ENCODE data around the gene ATP7A.
A peak's percentile ranks its signal among the peaks of the same experiment; 100 is the strongest.
"Not testable (repeated sequence)": the region's sequence is repeated elsewhere in the genome, so short reads cannot be mapped to it uniquely, and the experiment has no call there.

The ATP7A gene

GRCh38 chrX:78037881-78038280 is 127.4 kb downstream of the ATP7A start:
- no peak for DNase-seq (ENCODE audit: low spot score)

GRCh38 chrX:78042601-78043000 is 132.1 kb downstream of the ATP7A start:
- DNase-seq (ENCODE audit: low spot score) = no peak

- DNase-seq (ENCODE audit: low spot score) = no peak
Measured at GRCh38 chrX:78046362-78046761, 135.9 kb downstream of the ATP7A start.

GRCh38 chrX:78048052-78048451 is 137.6 kb downstream of the ATP7A start:
- no peak for DNase-seq (ENCODE audit: low spot score)

GRCh38 chrX:78063687-78064086 is 153.2 kb downstream of the ATP7A start:
- DNase-seq (ENCODE audit: low spot score) = no peak

GRCh38 chrX:78064152-78064551 is 153.7 kb downstream of the ATP7A start:
- DNase-seq (ENCODE audit: low spot score) = no peak

GRCh38 chrX:78064698-78065601 is 154.5 kb downstream of the ATP7A start:
- peak; percentile 61 for DNase-seq (ENCODE audit: low spot score)

GRCh38 chrX:78066110-78066509 is 155.6 kb downstream of the ATP7A start:
- no peak for DNase-seq (ENCODE audit: low spot score)

- DNase-seq (ENCODE audit: low spot score) = no peak
Measured at GRCh38 chrX:78071331-78071730, 160.8 kb downstream of the ATP7A start.

- DNase-seq (ENCODE audit: low spot score) = not testable (repeated sequence)
Measured at GRCh38 chrX:78073147-78074077, 162.9 kb downstream of the ATP7A start.

GRCh38 chrX:78074088-78074487 is 163.6 kb downstream of the ATP7A start:
- DNase-seq (ENCODE audit: low spot score) = no peak

GRCh38 chrX:78075787-78076389 is 165.4 kb downstream of the ATP7A start:
- DNase-seq (ENCODE audit: low spot score) = no peak

- DNase-seq (ENCODE audit: low spot score) = not testable (repeated sequence)
Measured at GRCh38 chrX:78081413-78081812, 170.9 kb downstream of the ATP7A start.

GRCh38 chrX:78092296-78092695 is 181.8 kb downstream of the ATP7A start:
- peak; percentile 22 for DNase-seq (ENCODE audit: low spot score)

GRCh38 chrX:78098108-78098507 is 187.6 kb downstream of the ATP7A start:
- no peak for DNase-seq (ENCODE audit: low spot score)

All from AG08396 (cell line).